ENCODE measurements around the gene EGFLAM.
A peak's percentile ranks its signal among the peaks of the same experiment; 100 is the strongest.

EGFLAM gene

DNA sequence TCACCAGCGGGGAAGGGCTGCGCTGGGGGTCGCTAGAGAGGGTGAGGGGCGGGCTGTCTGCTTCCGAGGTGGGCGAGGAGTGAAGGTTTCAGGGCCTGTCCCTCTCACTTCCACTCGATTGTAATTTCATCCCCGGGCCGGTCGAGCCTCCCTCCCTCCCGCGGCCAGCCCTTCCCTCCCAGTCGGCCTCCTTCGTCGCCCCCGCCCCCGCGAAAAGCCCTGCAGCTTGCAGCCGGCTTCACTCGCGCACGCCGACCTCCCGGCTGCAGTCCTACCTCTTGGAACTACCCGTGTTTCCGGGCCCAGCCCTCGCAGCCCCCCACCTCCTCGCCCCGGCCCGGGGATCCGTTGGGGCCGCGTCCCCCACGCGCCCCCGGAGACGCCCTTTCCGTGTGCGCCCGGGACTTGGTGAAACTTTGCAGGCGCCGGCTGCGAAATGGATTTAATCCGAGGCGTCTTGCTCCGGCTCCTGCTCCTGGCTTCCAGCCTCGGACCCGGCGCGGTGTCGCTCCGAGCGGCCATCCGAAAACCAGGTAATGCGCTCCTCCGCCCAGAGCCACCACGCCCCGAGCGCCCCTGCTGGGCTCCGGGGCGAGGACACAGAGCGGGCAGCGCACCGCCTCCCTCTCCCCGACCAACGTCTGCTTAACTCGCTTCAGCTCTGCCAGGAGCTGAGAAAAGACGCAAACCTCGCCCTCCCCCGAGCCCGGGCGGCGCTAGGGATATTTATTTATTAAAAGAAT is at the start of gene EGFLAM:
Gene EGFLAM (plus strand): TSS at position 241 of the 743 bp plus-strand sequence. CDS start 196 bp downstream, at position 437.
- peak; percentile 64 for DNase-seq

DNA sequence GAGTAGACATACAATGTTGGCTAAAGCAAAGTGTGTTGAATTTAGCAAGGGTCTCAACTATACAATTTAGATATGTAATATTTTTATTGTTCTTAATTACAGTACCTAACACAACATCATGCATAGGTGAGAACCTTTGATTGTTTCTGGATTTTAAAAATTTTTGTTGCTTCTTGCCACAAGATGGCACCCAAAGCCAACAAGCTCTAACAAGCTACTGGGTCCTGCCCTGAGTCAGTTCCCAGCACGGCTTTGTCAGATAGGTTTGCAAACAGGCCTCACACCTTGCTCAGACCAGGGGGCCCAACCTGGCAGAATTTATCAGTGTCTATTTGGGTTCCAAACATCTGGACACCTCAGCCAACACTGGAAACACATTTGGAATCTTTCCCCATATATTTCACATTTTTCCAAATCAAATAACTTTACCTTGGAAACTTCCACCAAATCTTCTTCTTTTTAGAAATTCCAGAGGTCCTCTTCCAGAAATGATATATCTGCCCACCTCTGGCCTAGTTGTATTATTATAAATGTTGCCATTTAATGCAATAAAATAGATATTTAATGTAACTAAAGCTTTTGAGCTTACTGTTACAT is 49.5 kb upstream of the EGFLAM start:
- no peak for DNase-seq

DNA sequence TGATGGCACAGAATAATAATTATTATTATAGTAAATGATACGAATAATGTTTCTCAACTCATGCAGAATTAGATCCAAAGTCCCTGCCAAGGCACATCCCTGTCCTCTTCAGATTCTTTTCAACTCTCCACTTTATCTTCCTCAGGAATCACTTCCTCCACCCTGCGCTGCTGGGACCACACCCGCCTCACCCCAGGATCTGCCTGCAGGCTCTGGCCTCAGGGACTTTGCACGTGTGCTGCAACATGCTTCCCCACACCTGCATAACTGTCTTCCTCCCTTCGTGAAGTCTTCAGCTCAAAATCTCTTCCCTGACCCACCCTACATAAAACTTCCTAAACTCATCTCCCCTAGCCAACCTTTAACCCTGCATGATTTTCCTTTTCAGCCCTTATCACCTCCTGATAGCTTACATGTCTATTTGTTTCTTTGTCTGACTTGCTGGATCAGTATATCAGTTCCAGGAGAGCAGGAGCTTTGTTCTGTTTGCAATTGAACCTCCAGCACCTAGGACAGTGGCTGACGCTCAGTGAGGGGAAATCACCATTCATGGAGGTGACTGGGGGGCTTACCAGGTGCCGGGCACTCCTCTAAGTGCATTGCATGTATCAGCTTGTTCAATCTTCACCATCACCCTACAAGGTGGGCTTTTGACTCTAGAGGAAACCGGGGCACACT is 47.5 kb upstream of the EGFLAM start:
- no peak for DNase-seq

DNA sequence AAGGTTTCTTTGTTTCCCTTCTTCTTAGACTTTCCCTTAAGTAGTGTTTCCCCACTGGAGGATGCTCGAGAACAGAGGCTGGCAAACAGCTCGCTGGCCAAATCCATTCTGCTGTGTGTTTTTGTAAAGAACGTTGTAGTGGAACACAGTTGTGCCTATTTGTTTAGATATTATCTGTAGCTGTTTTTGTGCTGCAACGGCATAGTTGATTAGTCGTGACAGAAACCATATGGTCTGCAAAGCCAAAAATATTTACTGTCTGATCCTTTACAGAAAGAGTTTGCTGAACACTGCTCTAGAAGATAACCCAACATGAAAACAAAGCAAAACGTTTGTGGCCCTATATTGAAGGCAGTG is 47.0 kb upstream of the EGFLAM start:
- no peak for DNase-seq

DNA sequence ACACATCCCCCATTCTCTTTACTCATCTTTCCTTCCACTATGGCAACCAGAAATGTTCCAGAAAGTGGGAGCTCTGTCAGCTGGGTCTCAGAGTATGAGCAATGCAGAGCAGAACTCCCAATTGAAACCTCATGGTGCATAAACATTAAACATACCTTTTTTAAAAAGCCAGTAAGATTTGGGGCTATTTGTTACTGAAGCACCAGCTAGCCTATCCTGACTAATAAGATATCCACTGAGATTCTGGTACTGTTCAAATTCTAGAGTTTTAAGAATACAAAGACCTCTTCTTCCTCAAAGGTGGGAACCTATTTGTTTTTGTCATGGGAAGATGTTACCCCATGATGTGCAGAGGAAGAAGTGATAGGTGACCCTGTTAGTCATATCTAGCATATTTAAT is 46.1 kb upstream of the EGFLAM start:
- DNase-seq: no peak

DNA sequence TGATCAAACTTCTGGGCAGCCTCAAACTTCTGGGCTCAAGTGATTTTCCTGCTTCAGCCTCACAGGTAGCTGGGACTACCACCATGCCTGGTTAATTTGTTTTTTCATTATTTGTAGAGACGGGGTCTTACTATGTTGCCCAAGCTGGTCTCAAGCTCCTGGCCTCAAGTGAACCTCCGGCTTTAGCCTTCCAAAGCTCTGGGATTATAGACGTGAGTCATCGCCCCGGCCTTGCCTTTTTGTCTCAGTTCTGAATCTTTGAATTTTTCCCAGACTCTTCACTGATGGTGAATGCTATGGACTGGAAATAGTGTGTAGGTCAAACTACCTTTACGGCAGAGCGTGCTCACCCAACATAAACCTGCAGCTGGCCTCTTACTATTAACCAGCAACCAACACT is 32.3 kb upstream of the EGFLAM start:
- DNase-seq: no peak

DNA sequence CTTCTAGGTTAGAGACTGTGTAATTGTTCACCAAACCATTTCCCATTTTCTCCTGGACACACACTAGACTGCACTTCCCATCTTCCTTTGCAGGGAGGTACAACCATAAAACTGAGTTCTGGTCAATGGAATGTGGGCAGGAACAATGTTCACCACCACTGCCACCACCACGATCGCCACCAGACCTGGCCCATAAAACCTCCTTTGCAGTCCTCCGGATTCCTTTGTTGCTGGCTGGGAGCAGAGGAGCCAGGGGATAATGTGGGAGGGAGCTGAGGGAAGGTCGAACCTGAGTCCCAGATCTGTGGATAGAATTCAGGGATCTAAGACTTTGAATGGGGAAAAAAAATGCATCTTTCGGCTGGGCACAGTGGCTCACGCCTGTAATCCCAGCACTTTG is 29.4 kb upstream of the EGFLAM start:
- no peak for DNase-seq

DNA sequence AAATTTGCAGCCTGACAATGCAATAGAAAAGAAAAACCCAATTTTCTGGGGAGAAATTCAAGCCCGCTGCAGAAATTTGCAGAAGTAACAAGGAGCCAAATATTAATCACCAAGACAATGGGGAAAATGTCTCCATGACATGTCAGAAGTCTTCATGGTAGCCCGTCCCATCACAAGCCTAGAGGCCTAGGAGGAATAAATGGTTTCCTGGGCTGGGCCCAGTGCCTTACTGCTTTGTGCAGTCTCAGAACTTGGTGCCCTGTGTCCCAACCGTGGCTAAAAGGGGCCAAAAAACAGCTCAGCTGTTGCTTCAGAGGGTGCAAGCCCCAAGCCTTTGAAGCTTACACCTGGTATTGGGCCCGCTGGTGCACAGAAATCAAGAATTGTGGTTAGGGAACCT is 23.6 kb upstream of the EGFLAM start:
- no peak for DNase-seq

DNA sequence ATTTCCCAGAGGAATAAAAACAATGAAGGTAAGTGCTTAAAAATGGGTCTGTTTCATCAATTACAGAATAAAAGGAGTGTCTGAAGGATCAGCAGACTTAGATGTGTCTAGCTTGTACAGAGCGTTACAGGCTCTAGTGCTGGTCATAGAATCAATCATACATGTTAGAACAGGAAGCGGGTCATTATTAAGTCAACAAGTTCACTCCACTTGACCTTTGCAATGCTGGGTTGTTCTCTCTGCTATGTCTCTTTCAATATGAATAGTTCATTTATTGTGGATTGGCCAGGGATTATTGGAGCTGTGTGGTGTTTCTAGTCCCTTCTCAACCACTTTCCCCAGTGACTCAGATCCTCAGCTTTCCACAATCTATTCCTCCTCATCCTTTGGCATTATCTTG is 20.7 kb upstream of the EGFLAM start:
- no peak for DNase-seq

DNA sequence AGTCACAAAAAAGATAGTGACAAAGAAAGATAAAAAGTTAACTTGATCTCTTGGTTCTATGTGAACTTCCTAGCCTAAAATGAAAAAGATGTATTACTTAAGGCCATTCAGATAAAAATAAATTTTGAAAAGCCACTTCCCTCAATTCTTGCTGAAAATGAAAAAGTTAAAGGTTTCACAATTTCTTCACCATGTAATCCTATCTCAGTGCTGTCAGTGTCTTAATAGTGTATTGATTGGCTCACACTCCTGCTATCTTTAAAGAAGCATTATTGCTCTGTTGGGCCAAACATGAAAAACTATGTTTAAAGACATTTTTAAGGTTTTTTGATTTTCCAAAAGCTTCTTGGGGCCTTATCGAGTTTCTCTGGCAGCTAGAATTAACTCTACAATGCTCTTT is 18.1 kb upstream of the EGFLAM start:
- no peak for DNase-seq

DNA sequence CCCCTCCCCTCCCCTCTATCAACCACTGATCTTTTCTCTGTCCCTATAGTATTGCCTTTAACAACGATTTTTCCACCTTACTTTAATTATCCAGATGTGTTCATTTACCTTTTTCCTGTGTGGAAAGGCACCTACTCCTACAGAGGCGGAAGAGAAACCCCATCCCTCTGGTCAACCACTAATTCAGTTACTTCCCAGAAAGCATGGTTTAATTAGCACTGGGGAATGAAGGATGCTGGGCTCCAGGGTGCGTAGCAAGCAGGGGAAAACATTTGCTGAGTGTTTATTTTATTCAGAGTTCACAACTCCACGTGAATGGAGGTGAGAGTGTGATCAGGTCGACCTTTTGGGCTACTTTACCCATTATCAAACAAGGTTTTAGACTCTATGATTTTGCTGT is 16.7 kb upstream of the EGFLAM start:
- DNase-seq: no peak

DNA sequence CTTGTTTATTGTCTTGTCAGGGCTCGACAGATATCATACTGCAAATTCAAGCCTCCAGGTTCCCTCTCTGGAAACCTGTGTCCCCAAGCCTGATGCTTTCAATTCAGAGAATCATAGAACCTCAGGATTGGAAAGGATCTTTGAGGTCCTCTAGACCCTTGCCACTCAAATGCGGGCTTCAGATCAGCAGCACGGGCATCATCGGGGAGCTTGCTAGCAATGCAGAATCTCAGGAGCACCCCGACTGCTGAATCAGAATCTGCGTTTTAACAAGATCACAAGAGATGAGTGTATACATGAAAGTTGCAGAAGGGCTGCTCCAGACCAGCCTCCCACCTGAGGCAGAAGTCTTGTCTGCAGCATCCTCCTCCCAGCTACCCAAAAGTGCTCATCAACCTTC is 13.1 kb upstream of the EGFLAM start:
- DNase-seq: no peak

DNA sequence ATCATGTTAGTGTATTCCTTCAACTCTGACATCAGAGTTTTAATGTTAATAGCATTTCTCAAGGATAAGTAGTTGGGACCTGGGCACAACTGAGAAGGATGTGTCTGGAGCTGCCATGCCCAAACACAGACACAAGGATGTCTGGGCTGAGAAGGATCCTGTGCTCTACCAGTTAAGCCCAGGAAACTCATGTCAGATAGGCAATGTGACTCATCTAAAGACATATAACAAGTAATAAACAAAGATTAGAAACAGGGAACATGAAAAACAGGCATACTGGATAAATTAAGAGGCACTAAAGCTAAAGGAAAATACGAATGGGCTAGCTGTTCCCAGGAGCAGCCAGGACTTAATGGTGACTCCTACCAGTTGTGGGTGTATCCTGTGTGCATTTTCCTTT is 9.1 kb upstream of the EGFLAM start:
- no peak for DNase-seq

DNA sequence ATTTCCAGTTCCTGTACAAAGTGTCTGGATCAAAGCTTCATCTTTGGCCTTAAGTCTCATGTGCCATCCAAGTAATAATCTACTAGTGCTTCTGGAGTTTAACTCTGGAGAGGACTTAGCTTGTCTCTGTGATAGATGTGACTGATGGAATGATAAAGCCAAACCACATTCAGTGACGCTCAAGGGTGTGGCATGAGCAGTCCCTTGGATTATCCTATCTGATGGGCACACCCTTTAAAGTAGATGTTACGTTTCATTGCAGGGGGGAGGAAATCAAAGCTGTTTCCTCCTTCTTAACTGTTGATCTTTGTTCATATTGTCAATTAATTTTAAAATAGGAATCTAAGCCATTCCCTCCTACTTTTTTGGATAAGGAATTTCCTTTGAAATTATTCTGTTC is 8.5 kb upstream of the EGFLAM start:
- no peak for DNase-seq

DNA sequence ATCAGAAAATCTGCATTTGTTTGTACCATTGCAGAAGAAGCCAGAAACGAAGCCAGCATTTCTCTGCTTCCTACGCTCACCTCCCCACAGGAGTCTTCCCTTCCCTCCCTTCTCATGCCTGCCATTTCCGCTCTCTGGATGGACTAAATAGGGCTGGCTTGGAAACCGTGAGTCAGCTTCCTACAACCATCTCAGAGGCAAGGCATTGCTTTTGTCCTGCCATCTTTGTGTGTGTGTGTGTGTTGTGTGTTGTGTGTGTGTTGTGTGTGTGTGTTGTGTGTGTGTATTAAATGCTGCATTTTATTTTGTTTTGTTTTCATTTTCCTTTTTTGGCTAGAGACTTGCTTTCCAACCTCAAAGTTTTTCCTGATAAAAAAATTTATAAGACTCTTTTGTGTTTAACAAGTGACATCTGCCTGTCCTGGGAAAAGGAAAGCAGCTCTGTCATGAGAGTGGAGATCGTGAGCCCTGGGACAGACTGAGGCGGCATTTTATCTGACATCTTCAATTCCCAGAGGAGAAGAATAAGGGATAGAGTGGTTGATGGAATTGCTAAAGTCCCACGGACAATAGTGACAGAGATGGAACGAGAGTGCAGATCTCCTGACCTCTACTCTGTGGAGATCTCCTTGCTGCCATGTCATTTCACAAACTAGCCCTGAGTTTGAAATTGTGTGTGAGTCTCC is 7.5 kb upstream of the EGFLAM start:
- no peak for DNase-seq

DNA sequence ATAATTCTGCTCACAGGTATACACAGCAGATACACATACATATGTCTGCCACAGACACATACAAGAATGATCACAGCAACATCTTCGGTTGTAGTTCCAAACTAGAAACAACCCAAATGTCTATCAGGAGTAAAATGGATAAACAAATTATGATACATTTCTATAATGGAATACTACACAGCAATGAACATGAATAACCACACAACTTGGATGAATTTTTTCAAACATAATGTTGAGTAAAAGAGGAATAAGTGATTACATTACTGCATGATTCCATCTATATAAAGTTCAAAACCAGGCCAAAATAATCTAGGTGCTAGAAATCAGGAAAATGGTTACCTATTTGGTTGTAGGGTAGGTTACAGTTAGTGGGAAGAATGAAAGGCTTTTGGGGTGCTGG is 4.6 kb upstream of the EGFLAM start:
- DNase-seq: no peak

DNA sequence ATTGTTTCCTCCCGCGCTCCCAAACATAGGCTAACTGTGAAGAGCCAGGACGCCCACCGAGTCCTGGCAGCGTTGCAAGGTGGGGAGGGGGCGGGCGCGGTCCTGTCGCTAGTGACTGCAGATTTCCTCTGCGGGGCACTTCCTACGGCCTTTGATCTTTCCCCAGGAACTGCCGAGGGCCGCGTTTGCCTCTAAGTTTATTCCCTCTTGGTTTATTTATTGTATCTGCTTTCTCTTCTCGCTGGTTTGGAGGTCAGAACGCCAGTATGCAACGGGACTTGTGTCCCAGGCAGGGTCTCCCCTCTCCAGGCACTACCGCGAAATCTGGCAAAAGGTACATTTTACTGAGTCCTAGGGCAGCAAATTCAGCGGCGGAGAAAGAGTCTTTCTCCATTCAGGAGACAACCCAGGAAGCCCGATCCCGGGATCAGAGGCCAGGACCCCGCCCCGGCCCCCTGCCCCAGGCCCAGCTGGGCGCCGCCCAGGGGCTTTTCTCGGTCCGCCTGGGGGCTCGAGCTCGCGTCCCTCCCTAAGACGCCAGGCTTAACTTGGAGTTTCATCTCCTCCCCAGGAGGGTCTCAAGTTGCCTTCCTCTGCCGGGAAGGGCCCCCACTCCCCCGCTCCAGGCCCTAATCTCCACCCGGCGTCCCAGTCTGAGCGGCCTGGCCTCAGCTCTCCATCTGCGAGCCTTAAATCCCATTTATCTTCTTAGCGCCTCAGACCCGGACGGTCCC is 884 bp upstream of the EGFLAM start:
- peak; percentile 16 for DNase-seq

DNA sequence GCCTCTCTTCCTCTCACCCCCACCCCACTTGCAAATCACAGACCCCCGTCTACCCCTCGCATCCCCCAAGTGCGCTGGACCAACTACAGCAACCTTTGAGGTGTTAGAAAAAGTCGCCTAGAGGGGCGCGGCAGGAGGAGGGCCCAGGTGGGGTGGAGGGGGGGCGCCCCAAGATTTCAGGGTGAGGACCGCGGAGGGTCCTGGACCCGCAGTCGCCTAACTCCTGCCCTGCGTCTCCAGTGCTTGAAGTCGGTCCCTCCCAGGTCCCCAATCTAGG is 379 bp upstream of the EGFLAM start:
- peak; percentile 26 for DNase-seq

DNA sequence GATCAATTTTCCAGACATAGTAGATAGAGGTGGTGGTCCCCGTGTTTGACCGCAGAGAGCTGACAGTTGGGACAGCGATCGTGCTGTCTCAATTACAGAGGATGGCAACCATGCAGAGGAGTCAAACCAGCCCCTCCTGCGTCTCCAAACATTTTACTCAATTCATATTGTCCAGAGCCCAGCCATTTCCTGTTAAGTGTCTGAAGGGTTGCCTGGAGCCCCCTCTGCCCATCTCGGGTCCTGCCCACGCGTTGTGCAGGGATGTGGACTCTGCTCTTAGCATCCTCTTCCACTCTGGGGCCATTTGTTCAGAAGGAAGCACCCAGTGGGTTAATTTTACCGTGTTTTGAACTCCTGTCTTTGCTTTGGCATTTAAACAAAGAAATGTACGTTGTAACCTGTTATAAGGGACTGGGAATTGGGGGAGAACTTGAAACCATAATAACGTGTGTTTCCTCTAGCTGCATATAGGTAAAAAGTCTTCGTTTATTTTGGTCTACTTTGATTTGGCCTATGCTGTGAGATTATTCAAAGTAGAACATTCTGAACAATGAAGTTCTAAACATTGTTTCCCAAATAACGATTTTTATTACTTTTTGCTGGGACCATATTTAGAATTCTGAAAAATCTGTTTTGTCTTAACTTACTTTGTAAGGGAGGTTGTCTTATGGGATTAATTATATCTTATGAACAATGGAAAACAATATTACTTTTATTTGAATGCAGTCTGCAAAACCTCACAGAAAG is 876 bp downstream of the EGFLAM start:
- DNase-seq: no peak

DNA sequence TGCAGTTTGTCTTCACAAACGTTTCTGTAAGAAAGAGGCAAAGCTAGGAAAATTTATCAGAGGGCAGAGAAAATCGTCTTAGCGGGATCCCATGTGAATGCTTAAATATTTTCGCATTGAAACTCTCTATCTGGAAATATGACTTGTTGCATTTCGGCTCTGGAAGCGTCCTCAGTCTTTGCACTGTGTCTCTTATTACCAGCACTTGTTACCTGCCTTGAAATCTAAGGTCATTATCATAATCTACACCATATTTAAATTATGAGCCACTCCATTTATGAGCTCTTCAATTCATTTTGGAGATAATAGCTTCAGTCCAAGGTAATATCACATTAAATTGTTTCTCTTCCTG is 1.4 kb downstream of the EGFLAM start:
- DNase-seq: no peak

DNA sequence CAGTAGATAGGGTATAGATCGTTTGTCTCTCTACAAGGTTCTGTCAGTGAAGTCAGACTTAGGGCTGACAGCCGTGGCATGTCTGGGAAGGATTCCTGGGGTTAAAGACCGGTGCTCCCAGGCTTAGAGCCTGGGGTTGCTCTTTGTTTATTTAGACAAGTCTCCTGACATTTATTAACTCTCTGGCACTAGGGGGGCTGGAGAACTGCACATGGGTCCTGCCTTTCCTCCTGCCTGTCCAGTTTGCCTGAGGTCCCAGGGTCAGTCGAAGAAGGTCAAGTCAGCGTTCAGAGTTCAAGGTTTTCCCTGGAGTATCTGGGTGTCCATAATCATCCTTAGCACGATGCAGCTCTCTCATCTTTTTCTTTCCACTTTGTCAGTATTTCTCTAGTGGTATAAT is 5.6 kb downstream of the EGFLAM start:
- DNase-seq: no peak

DNA sequence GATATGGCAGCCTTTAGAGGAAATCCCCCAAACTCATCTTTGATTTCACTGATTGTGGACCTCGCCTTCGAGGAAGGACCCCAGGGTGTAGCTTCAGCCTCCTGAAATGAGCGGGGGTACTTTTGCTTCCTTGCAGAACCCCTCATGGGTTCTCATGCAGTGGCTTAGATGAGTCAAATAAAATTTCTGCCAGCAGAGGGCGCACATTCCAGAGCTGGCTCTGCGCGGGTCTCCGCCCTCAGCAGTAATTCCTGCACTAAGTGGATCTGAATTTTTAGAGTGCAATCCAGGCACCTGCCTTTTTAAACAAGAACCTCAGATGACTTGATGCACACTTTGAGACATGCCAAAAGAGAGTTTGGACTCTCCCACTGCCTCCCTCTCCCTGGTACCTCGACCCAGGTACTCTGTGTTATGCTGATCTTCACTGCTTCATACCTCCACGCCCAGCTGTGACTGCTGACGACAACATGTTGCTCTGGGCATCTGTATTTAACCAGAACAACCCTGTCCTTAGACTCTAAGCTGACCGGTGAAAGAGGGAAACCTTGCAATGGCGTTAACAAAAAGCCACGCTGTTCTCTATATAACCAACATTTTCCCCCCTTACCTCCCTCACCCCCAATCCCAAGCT is 7.3 kb downstream of the EGFLAM start:
- peak; percentile 73 for DNase-seq

Data from right hindlimb (tissue), 1 donor.